Measurements from ENCODE around the gene PLA2G4D. TPM values are rescaled to one million over a fixed set of nuclear protein-coding genes. Genes with fewer than 3 reads are reported as not detected.

PLA2G4D gene
- polyA plus RNA-seq, 2 of the 4 experiments (the other 2 are of a cell fraction): not detected

- WGBS (ENCODE audit: missing lambda C conversion rate): 59% methylated on average over 18 of the region's 18 CpGs
- POLR2A ChIA-PET: no interaction called here
These were observed 14.0 kb downstream of the PLA2G4D start for GRCh38 chr15:42080186-42080918.

DNA sequence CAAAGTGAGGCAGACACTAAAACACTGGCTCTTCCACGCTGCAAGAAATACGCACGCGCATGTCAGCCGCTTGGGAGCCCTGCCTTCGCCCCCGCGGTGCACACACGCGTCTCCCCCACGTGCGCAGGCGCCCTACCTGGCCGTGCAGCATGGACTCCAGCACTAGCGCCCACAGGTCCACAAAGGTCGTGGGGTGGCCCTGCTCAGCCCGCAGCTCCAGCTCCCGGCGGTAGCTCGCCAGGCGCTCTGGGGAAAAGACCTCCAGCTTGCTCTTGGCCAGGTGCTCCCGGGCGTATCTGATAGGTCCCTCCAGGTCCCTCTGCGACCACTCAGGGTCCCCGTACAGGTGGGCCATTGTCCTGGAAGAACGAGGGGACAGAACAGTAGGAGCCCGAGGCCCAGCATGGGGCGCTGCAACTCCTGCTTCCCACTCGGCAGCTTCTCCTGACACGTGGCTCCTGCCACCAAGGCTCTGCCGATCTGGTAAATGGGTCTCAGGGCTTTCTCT, 14.9 kb downstream of the PLA2G4D start:
- TF ChIP-seq CBX8 (IDR thresholded peaks at IDR 0.05) (no peak), ESRRA (IDR thresholded peaks at IDR 0.05; ENCODE audit: borderline replicate concordance, low read length) (no peak)
- no peaks in the 10 kb centered on the region for H3K4me1 ChIP-seq
- H3K4me3 ChIP-seq: no peak overlapping the region
- ChIA-PET CTCF (interaction anchor here (1.1 to 14.7 kb wide), 5 partner anchors 11 to 90 kb away, joined by 3 to 247 read pairs (median 4); no protein-coding TSS in a partner anchor), POLR2A (no interaction called here)
- ATAC-seq (no peak), DNase-seq (ENCODE audit: low read depth in 1 of 2, low spot score in 1 of 2) (no peak), FAIRE-seq (no peak)
- no peak overlapping the region for H3K4me2 ChIP-seq
- H3K9me3 ChIP-seq: no peaks in the 10 kb centered on the region
- 78% methylated on average over 8 of the region's 31 CpGs for WGBS (ENCODE audit: missing lambda C conversion rate)
- no peak overlapping the region for H3K27ac ChIP-seq

More at GRCh38 chr15:42080186-42080918, 14.0 kb downstream of the PLA2G4D start:
- FAIRE-seq (no peak), ATAC-seq (no peak), DNase-seq (ENCODE audit: low read depth in 1 of 2, low spot score in 1 of 2) (no peak)
- CTCF ChIA-PET: interaction anchor here (1.1 to 14.7 kb wide), 5 partner anchors 9 to 91 kb away, joined by 3 to 247 read pairs (median 4); no protein-coding TSS in a partner anchor
- no peak overlapping the region for H3K27ac ChIP-seq
- TF ChIP-seq, protein P1, sequence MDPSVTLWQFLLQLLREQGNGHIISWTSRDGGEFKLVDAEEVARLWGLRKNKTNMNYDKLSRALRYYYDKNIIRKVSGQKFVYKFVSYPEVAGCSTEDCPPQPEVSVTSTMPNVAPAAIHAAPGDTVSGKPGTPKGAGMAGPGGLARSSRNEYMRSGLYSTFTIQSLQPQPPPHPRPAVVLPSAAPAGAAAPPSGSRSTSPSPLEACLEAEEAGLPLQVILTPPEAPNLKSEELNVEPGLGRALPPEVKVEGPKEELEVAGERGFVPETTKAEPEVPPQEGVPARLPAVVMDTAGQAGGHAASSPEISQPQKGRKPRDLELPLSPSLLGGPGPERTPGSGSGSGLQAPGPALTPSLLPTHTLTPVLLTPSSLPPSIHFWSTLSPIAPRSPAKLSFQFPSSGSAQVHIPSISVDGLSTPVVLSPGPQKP (IDR thresholded peaks at IDR 0.05; ENCODE audit: low read depth, low read length): no peak
- TF ChIP-seq, protein P2, sequence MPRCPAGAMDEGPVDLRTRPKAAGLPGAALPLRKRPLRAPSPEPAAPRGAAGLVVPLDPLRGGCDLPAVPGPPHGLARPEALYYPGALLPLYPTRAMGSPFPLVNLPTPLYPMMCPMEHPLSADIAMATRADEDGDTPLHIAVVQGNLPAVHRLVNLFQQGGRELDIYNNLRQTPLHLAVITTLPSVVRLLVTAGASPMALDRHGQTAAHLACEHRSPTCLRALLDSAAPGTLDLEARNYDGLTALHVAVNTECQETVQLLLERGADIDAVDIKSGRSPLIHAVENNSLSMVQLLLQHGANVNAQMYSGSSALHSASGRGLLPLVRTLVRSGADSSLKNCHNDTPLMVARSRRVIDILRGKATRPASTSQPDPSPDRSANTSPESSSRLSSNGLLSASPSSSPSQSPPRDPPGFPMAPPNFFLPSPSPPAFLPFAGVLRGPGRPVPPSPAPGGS (IDR thresholded peaks at IDR 0.05): no peak
- TF ChIP-seq NR3C1 (IDR thresholded peaks at IDR 0.05): no peak
- TF ChIP-seq EHMT2 (IDR thresholded peaks at IDR 0.05; ENCODE audit: low read depth): no peak
- TF ChIP-seq GATA3 (IDR thresholded peaks at IDR 0.05; ENCODE audit: borderline replicate concordance): no peak
- TF ChIP-seq KDM1A (IDR thresholded peaks at IDR 0.05; ENCODE audit: low read depth): no peak
- TF ChIP-seq, protein P3, sequence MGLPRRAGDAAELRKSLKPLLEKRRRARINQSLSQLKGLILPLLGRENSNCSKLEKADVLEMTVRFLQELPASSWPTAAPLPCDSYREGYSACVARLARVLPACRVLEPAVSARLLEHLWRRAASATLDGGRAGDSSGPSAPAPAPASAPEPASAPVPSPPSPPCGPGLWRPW (IDR thresholded peaks at IDR 0.05): no peak
- no peak for TF ChIP-seq HDAC2 (IDR thresholded peaks at IDR 0.05)
- TF ChIP-seq CHD4 (IDR thresholded peaks at IDR 0.05; ENCODE audit: borderline replicate concordance): no peak
- TF ChIP-seq PHF8 (IDR thresholded peaks at IDR 0.05; ENCODE audit: borderline replicate concordance, low read depth): no peak
- TF ChIP-seq HOXB13 (CRISPR knock-in tag; IDR thresholded peaks at IDR 0.05; ENCODE audit: low read depth): no peak
- H3K4me3 ChIP-seq: no peak overlapping the region
- no peaks in the 10 kb centered on the region for H3K9me3 ChIP-seq
- H3K4me1 ChIP-seq: no peaks in the 10 kb centered on the region
- H3K4me2 ChIP-seq: no peak overlapping the region

GRCh38 chr15:42078903-42079302, 15.5 kb downstream of the PLA2G4D start:
- ChIA-PET CTCF (interaction anchor here (1.1 to 14.7 kb wide), 5 partner anchors 11 to 90 kb away, joined by 3 to 247 read pairs (median 4); no protein-coding TSS in a partner anchor), POLR2A (no interaction called here)
- DNase-seq (ENCODE audit: low read depth in 1 of 2, low spot score in 1 of 2) (no peak), ATAC-seq (no peak), FAIRE-seq (no peak)
- Histone ChIP-seq H3K4me2 (no peak overlapping the region), H3K4me3 (no peak overlapping the region), H3K4me1 (no peaks in the 10 kb centered on the region), H3K27ac (no peak overlapping the region), H3K9me3 (no peaks in the 10 kb centered on the region)
- 8% methylated on average over 1 of the region's 1 CpG for WGBS (ENCODE audit: missing lambda C conversion rate)
- no peak for TF ChIP-seq RFX5 (IDR thresholded peaks at IDR 0.05)
- TF ChIP-seq ZFP36 (IDR thresholded peaks at IDR 0.05; ENCODE audit: borderline replicate concordance, partially characterized antibody): peak; percentile 44

- 53% methylated on average over 3 of the region's 3 CpGs for WGBS (ENCODE audit: missing lambda C conversion rate)
- no peaks in the 10 kb centered on the region for H3K4me1 ChIP-seq
- ATAC-seq (0 out of 6 replicates have a peak, but pooled peaks of 1 of the 2 experiments have one; percentile 39), FAIRE-seq (no peak), DNase-seq (ENCODE audit: low read depth in 1 of 2, low spot score in 1 of 2) (no peak)
- ChIA-PET CTCF (interaction anchor here (0.9 to 14.7 kb wide), 4 partner anchors 17 to 88 kb away, joined by 3 to 247 read pairs (median 6); no protein-coding TSS in a partner anchor), POLR2A (no interaction called here)
- H3K4me3 ChIP-seq: no peak overlapping the region
- no peaks in the 10 kb centered on the region for H3K9me3 ChIP-seq
- H3K27ac ChIP-seq: no peak overlapping the region
- no peak overlapping the region for H3K4me2 ChIP-seq
- TF ChIP-seq KDM5A (IDR thresholded peaks at IDR 0.05) (no peak), GATA3 (IDR thresholded peaks at IDR 0.05; ENCODE audit: borderline replicate concordance) (no peak), ESRRA (IDR thresholded peaks at IDR 0.05; ENCODE audit: borderline replicate concordance, low read length) (no peak), EP300 (IDR thresholded peaks at IDR 0.05) (no peak), CBX8 (IDR thresholded peaks at IDR 0.05) (no peak), MYC (IDR thresholded peaks at IDR 0.05; ENCODE audit: borderline replicate concordance, low read length) (no peak), FOSL2 (IDR thresholded peaks at IDR 0.05) (no peak), FOSL2 (CRISPR knock-in tag; IDR thresholded peaks at IDR 0.05) (no peak), PHF8 (IDR thresholded peaks at IDR 0.05; ENCODE audit: borderline replicate concordance, low read depth) (no peak)
- TF ChIP-seq, protein P4, sequence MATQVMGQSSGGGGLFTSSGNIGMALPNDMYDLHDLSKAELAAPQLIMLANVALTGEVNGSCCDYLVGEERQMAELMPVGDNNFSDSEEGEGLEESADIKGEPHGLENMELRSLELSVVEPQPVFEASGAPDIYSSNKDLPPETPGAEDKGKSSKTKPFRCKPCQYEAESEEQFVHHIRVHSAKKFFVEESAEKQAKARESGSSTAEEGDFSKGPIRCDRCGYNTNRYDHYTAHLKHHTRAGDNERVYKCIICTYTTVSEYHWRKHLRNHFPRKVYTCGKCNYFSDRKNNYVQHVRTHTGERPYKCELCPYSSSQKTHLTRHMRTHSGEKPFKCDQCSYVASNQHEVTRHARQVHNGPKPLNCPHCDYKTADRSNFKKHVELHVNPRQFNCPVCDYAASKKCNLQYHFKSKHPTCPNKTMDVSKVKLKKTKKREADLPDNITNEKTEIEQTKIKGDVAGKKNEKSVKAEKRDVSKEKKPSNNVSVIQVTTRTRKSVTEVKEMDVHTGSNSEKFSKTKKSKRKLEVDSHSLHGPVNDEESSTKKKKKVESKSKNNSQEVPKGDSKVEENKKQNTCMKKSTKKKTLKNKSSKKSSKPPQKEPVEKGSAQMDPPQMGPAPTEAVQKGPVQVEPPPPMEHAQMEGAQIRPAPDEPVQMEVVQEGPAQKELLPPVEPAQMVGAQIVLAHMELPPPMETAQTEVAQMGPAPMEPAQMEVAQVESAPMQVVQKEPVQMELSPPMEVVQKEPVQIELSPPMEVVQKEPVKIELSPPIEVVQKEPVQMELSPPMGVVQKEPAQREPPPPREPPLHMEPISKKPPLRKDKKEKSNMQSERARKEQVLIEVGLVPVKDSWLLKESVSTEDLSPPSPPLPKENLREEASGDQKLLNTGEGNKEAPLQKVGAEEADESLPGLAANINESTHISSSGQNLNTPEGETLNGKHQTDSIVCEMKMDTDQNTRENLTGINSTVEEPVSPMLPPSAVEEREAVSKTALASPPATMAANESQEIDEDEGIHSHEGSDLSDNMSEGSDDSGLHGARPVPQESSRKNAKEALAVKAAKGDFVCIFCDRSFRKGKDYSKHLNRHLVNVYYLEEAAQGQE (IDR thresholded peaks at IDR 0.05): no peak
- TF ChIP-seq, protein P1 (IDR thresholded peaks at IDR 0.05; ENCODE audit: low read depth, low read length): no peak
These were observed 16.7 kb downstream of the PLA2G4D start for GRCh38 chr15:42077689-42078088.

All from A549 (cell line).